GM21390 (cell line): ENCODE results near the gene ARHGAP32.

Experiments used
- ATAC-seq: cut with Tn5 transposase; IDR thresholded peaks from one replicate; pipeline ENCODE4 v1.9.1; 2021; ENCODE audit not compliant: unreplicated experiment

Gene ARHGAP32

GRCh38 chr11:129117595-129118350 lies 74.4 kb downstream of the ARHGAP32 start:
- ATAC-seq, result no peak

GRCh38 chr11:129115652-129116586 lies 76.2 kb downstream of the ARHGAP32 start:
- ATAC-seq, result no peak

- no peak for ATAC-seq
These were observed 82.4 kb downstream of the ARHGAP32 start for GRCh38 chr11:129109701-129110100.

- no peak for ATAC-seq
These were observed 85.3 kb downstream of the ARHGAP32 start for GRCh38 chr11:129106788-129107187.

- no peak for ATAC-seq
These were observed 89.4 kb downstream of the ARHGAP32 start for GRCh38 chr11:129102756-129103155.

- ATAC-seq, result no peak
These were observed 89.9 kb downstream of the ARHGAP32 start for GRCh38 chr11:129102225-129102624.

- ATAC-seq, result no peak
These were observed 98.8 kb downstream of the ARHGAP32 start for GRCh38 chr11:129093283-129093682.

- no peak for ATAC-seq
These were observed 102.1 kb downstream of the ARHGAP32 start for GRCh38 chr11:129090056-129090455.

- ATAC-seq, result no peak
These were observed 102.8 kb downstream of the ARHGAP32 start for GRCh38 chr11:129089279-129089678.

- ATAC-seq, result no peak
These were observed 105.1 kb downstream of the ARHGAP32 start for GRCh38 chr11:129086976-129087375.

- ATAC-seq, result no peak
These were observed 114.9 kb downstream of the ARHGAP32 start for GRCh38 chr11:129077191-129077590.

- no peak for ATAC-seq
These were observed 116.4 kb downstream of the ARHGAP32 start for GRCh38 chr11:129075757-129076156.

GRCh38 chr11:129067454-129067853 lies 124.7 kb downstream of the ARHGAP32 start:
- no peak for ATAC-seq

GRCh38 chr11:129066229-129066628 lies 125.9 kb downstream of the ARHGAP32 start:
- ATAC-seq, result no peak

- ATAC-seq, result no peak
These were observed 129.0 kb downstream of the ARHGAP32 start for GRCh38 chr11:129063118-129063517.

- ATAC-seq, result no peak
These were observed 130.5 kb downstream of the ARHGAP32 start for GRCh38 chr11:129061492-129062230.

- ATAC-seq, result no peak
These were observed 135.2 kb downstream of the ARHGAP32 start for GRCh38 chr11:129056916-129057315.

- ATAC-seq, result no peak
These were observed 136.9 kb downstream of the ARHGAP32 start for GRCh38 chr11:129055196-129055595.

- no peak for ATAC-seq
These were observed 143.2 kb downstream of the ARHGAP32 start for GRCh38 chr11:129048911-129049310.

- ATAC-seq, result no peak
These were observed 147.0 kb downstream of the ARHGAP32 start for GRCh38 chr11:129045150-129045549.

- ATAC-seq, result no peak
These were observed 149.6 kb downstream of the ARHGAP32 start for GRCh38 chr11:129042503-129042902.
